RWPE2 (cell line): ENCODE results near the gene NOVA2.

ENCODE experiments used
- ATAC-seq: fragments of 200-7000 bp; cut with Tn5 transposase; 3 replicates; pipeline ENCODE4 v1.9.1; 2021; ENCODE audit warnings: low read depth
- DNase-seq: peaks from one replicate; pipeline ENCODE4 v3.0.0-alpha.2; 2020; ENCODE audit warnings: low spot score
- H3K27ac ChIP-seq: fragments of 450-650 bp; 2 replicates; pipeline ENCODE4 v1.5.1; 2017; ENCODE audit warnings: mild to moderate bottlenecking; ENCODE audit not compliant: poor library complexity, severe bottlenecking
- H3K27me3 ChIP-seq: fragments of 250-450 bp; sonication (Bioruptor Pico); 2 replicates; pipeline ENCODE4 v1.5.1; 2021; ENCODE audit warnings: mild to moderate bottlenecking, moderate library complexity; ENCODE audit not compliant: insufficient read depth, poor library complexity, severe bottlenecking
- H3K36me3 ChIP-seq: fragments of 250-450 bp; sonication (Bioruptor Pico); 2 replicates; pipeline ENCODE4 v1.5.1; 2020; ENCODE audit warnings: low read depth, mild to moderate bottlenecking, moderate library complexity
- H3K4me1 ChIP-seq: fragments of 250-450 bp; sonication (Bioruptor Pico); 2 replicates; pipeline ENCODE4 v1.5.1; 2021; ENCODE audit warnings: mild to moderate bottlenecking, moderate library complexity; ENCODE audit not compliant: insufficient read depth, poor library complexity, severe bottlenecking
- H3K4me3 ChIP-seq: fragments of 250-450 bp; sonication (Bioruptor Pico); 2 replicates; pipeline ENCODE4 v1.5.1; 2021; ENCODE audit warnings: mild to moderate bottlenecking, moderate library complexity; ENCODE audit not compliant: severe bottlenecking
- H3K9me3 ChIP-seq: fragments of 250-450 bp; sonication (Bioruptor Pico); 2 replicates; pipeline ENCODE4 v1.5.1; 2021; ENCODE audit warnings: mild to moderate bottlenecking, moderate library complexity; ENCODE audit not compliant: severe bottlenecking
- TF ChIP-seq, protein P1 (sequence below): fragments of 450-650 bp; IDR thresholded peaks from one replicate; pipeline ENCODE4 v1.5.1; 2017; ENCODE audit warnings: mild to moderate bottlenecking, moderate library complexity; ENCODE audit not compliant: poor library complexity, severe bottlenecking

NOVA2 gene

DNA sequence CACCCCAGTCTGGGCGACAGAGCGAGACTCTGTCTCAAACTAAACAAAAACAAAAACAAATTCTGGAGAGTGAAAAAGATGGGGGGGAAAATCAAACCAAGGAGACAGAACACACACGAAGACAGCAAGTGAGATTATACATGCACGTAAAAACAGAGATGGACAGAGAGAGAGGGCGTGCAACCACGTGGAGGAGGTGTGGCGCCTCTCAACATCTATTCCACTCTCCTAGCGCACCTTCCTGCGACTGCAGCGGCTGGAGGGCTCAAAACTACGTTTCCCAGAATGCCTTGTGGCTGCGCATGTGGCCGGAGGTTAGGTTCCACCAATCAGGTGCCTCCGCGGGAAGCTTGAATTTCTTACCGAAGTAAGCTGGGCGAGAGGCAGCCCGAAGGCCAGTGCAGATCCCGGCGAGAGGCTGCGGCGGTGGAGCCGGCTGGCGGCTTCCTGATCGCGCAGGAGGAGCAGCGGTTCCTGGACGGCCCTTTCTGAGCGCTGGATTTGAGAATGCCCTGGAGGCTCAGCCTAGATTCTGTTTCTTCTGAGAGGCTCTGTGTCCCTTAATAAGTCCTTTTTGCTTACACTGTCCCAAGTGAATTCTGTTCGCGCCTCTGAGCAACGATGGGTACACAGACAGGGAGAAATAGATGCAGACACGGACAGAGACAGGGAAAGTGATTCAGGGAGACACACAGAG is 46.0 kb downstream of the NOVA2 start:
- TF ChIP-seq, protein P1, sequence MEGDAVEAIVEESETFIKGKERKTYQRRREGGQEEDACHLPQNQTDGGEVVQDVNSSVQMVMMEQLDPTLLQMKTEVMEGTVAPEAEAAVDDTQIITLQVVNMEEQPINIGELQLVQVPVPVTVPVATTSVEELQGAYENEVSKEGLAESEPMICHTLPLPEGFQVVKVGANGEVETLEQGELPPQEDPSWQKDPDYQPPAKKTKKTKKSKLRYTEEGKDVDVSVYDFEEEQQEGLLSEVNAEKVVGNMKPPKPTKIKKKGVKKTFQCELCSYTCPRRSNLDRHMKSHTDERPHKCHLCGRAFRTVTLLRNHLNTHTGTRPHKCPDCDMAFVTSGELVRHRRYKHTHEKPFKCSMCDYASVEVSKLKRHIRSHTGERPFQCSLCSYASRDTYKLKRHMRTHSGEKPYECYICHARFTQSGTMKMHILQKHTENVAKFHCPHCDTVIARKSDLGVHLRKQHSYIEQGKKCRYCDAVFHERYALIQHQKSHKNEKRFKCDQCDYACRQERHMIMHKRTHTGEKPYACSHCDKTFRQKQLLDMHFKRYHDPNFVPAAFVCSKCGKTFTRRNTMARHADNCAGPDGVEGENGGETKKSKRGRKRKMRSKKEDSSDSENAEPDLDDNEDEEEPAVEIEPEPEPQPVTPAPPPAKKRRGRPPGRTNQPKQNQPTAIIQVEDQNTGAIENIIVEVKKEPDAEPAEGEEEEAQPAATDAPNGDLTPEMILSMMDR = peak; percentile 21
- H3K36me3 ChIP-seq = no peaks in the 10 kb centered on the region
- no peaks in the 10 kb centered on the region for H3K27me3 ChIP-seq
- ATAC-seq (peak; percentile 97), DNase-seq (peak; percentile 91)
- no peaks in the 10 kb centered on the region for H3K9me3 ChIP-seq
- H3K27ac ChIP-seq = no peak overlapping the region
- peak overlapping the region; percentile 15 for H3K4me3 ChIP-seq
- H3K4me1 ChIP-seq = no peaks in the 10 kb centered on the region

DNA sequence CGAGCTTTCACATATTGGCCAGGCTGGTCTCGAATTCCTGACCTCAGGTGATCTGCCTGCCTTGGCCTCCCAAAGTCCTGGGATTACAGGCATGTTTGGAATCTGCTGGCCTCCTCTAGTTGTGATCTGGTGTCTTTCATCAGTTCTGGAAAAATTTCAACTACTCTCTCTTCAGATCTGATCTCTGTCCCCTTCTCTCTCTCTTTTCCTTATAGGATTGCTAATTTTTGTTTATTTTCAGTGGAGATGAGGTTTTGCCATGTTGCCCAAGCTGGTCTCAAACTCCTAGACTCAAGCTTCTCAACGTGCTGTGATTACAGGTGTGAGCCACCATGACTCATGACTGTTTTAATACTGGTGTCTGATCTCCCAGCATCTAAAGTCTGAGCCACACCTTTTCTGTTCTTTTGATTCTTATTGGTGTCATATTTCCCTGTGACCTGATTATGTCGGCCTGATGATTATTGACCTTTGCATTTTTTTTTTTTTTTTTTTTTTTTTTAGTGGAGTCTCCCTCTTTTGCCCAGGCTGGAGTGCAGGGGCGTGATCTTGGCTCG is 48.7 kb downstream of the NOVA2 start:
- ATAC-seq (peak; percentile 43; the same call in 1 of the 3 replicates), DNase-seq (no peak)
- TF ChIP-seq, protein P1 = no peak
- Histone ChIP-seq H3K27ac (no peak overlapping the region), H3K27me3 (no peaks in the 10 kb centered on the region), H3K36me3 (no peaks in the 10 kb centered on the region), H3K4me3 (no peak overlapping the region), H3K9me3 (no peaks in the 10 kb centered on the region), H3K4me1 (no peaks in the 10 kb centered on the region)

DNA sequence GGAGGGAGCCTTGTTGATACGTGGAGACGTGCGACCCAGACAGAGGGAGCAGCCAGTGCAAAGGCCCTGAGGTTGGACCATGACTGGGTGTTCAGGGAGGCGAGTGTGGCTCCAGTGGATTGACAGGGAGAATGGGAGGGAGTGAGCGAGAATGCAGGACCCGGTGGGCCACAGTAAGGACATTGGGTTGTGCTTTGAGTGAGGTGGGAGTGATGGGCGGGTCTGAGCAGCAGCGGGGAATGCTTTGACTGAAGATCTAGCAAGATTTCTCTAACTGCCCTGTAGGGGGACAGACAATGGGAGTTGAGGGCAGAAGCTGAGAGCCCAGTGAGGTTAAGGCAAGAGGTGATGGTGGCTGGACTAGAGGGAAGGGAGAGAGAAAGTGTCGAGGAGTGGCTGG is 51.4 kb downstream of the NOVA2 start:
- TF ChIP-seq, protein P1 = no peak
- no peak for DNase-seq
- no peaks in the 10 kb centered on the region for H3K27me3 ChIP-seq
- ATAC-seq = no peak
- H3K9me3 ChIP-seq = no peaks in the 10 kb centered on the region
- H3K4me3 ChIP-seq = no peak overlapping the region
- no peaks in the 10 kb centered on the region for H3K4me1 ChIP-seq
- H3K27ac ChIP-seq = no peak overlapping the region
- H3K36me3 ChIP-seq = no peaks in the 10 kb centered on the region

DNA sequence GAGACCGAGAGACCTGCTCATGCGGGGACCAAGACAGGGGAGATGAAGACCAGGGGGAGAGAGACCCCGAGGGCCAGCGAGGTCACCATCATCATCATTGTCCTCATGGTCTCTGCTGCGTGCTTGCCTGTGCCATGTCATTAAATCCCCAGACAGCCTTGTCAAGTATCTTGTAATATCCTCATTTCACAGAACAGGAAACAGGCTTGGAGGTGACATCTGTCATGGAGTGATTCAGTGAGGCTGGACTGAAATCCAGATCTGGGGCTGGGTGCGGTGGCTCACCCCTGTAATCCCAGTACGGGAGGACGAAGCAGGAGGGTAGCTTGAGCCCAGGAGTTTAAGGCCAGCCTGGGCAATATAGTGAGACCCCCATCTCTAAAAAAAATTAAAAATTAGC is 53.2 kb downstream of the NOVA2 start:
- Histone ChIP-seq H3K27me3 (no peaks in the 10 kb centered on the region), H3K36me3 (no peaks in the 10 kb centered on the region), H3K4me3 (no peak overlapping the region), H3K9me3 (no peaks in the 10 kb centered on the region), H3K27ac (no peak overlapping the region), H3K4me1 (no peaks in the 10 kb centered on the region)
- DNase-seq (no peak), ATAC-seq (no peak)
- TF ChIP-seq, protein P1 = no peak

DNA sequence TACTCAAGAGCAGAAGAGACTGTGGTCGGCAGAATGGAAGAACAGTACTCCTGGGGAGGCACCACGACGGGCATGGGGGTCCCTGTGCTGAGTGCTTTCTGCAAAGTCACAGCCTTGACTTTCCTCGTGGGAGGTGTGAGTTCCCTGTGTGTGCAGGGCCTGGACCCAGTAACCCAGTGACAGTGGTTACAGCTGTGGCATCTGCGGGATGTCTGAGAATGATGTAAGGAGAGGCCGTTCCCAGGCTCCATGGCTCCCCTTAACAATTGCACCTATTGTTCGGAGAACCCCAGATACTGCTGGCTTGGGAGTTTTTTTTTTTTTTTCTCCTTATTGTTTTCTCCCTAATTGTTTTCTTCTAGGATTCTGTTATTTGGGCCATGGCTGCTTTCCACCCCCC is 54.0 kb downstream of the NOVA2 start:
- H3K4me3 ChIP-seq = no peak overlapping the region
- DNase-seq (no peak), ATAC-seq (no peak)
- H3K36me3 ChIP-seq = no peaks in the 10 kb centered on the region
- no peaks in the 10 kb centered on the region for H3K27me3 ChIP-seq
- H3K9me3 ChIP-seq = no peaks in the 10 kb centered on the region
- no peaks in the 10 kb centered on the region for H3K4me1 ChIP-seq
- no peak overlapping the region for H3K27ac ChIP-seq
- TF ChIP-seq, protein P1 = no peak
